ENCODE results near the gene GDPD3.

GDPD3 gene

DNA sequence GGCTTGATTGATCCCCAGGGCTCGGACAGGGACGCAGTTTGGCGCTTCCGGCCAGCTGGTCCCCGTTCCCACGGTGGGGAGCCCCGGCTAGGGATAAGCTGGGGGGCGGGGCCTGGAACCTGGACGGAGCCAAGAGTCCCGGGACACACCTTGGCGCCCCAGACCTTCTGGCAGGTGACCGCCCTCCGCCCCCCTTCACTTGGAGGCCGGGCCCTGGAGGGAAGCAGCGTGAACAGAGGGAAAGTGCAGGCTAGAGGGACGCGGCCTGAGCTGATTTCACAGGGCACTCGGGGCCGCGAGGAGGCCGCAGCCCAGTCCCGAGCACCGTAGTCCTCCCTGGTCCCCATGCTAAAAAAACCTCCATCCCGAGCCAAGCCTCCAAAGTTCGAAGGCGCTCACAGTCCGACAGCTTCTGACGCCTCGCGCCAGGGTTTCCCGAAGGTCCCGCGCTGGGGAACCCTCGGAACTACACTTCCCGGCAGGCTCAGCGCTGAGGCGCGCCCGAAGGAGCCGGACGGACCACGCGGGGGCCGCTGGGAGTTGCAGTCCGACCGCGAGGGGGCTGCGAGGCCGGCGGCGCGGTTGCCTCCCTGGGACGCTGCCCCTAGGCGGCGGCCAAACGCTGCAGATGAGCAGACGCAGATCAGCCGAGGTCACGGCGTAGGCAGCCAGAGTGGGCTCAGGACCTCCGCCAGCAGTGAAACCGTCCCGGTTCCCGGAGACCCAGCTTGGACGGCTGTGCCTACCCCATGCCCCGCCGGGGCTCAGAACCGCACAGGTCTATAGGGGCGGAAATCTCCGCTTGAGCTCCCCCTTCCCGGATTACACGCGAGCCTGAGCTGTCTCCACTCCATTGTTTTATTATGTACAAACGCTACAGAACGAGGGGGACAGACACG lies 21.6 kb downstream of the GDPD3 start, which contains the start of gene TBX6:
TSS of gene TBX6 (minus strand) at position 451 of the 899 bp plus-strand sequence. CDS start 731 bp downstream, outside the sequence.
- Histone ChIP-seq H3K4me3 (ENCODE audit: low read depth, low read length) (peak within 1 kb of the TSS; percentile 62), H3K27ac (no peak within 1 kb of the TSS), H3K27me3 (replicated peaks) (no peaks in the 10 kb centered on the region), H3K36me3 (replicated peaks) (no peaks in the 10 kb centered on the region)
- DNase-seq = peak; percentile 82
- in situ Hi-C loops (cut with HindIII; ENCODE audit: low pct_ligation_motif_present, low sequenced_read_pairs) = no loop called here
- TF ChIP-seq, protein P1, sequence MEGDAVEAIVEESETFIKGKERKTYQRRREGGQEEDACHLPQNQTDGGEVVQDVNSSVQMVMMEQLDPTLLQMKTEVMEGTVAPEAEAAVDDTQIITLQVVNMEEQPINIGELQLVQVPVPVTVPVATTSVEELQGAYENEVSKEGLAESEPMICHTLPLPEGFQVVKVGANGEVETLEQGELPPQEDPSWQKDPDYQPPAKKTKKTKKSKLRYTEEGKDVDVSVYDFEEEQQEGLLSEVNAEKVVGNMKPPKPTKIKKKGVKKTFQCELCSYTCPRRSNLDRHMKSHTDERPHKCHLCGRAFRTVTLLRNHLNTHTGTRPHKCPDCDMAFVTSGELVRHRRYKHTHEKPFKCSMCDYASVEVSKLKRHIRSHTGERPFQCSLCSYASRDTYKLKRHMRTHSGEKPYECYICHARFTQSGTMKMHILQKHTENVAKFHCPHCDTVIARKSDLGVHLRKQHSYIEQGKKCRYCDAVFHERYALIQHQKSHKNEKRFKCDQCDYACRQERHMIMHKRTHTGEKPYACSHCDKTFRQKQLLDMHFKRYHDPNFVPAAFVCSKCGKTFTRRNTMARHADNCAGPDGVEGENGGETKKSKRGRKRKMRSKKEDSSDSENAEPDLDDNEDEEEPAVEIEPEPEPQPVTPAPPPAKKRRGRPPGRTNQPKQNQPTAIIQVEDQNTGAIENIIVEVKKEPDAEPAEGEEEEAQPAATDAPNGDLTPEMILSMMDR (IDR thresholded peaks at IDR 0.05; ENCODE audit: low read depth, low read length, missing control alignments) = peak; percentile 69

DNA sequence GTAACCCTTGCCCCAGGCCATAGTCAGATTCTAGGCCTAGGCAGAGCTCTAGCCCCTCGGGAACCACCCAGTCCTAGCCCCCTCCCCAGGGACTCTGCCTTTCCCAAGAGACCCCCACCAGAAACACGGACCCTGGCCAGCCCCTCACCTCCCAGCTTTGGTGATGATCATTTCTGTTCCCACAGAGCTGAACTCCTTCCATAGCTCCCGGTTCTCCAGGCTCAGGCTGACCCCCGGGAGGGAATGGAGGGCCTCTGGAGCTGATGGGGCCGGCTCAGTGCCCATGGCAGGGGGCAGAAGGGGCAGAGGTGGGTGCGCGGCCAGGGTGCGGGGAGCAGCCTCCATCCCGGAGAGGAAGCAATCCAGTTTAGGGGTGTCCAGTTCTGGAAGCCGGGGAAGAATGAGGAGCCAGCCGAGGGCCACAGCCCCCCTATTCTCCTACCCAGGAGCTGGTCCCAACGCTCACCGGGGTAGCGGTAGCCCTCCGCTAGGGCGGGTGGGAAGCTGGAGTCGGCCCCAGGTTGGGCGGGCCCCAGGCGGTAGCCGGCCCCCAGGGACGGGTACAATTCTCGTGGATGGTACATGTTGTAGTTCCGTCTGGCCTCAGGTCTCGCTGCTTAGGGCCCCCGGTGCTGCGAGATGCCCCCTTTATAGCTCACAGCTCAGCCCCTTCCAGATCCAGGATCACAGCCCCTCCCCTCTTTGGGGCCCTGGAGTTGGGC lies 22.6 kb downstream of the GDPD3 start:
- TF ChIP-seq, protein P1 (IDR thresholded peaks at IDR 0.05; ENCODE audit: low read depth, low read length, missing control alignments) = no peak
- no peak for DNase-seq
- H3K27me3 ChIP-seq (replicated peaks) = no peaks in the 10 kb centered on the region
- H3K27ac ChIP-seq = no peak overlapping the region
- H3K36me3 ChIP-seq (replicated peaks) = peaks cover under 1% of the 10 kb centered on the region
- no peak overlapping the region for H3K4me3 ChIP-seq (ENCODE audit: low read depth, low read length)
- in situ Hi-C loops (cut with HindIII; ENCODE audit: low pct_ligation_motif_present, low sequenced_read_pairs) = no loop called here

DNA sequence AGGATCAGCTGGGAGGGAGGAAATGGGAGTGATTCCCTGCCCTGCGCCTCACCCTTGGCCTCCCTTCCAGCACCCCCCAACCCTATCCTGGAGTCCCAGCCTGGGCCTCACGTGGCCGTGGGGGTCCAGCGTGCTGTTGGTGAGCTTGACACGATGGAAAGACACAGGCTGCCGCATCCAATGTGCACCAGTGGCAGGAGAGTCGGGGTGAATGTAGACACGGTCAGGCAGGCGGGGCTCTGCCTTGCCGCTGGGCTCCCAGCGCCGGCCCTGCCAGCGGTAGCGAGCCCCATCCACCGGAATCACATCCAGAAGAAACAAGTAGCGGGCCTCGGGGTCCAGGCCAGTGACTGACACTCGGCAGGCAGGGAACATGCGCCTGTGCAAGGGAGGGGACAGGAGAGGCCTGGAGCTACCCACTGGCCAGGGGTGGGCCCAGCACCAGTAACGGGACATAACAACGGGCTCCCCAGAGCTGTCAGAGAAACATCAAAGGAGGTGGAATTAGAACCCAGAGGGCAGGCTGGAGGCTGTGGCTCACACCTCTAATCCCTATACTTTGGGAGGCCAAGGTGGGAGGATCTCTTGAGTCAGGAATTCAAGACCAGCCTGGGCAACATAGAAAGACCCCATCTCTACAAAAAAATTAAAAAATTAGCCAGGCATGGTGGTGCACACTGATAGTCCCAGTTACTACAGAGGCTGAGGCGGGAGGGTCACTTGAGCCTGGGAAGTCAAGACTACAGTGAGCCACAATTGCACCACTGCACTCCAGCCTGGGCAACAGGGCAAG lies 24.3 kb downstream of the GDPD3 start:
- no peak overlapping the region for H3K27ac ChIP-seq
- in situ Hi-C loops (cut with HindIII; ENCODE audit: low pct_ligation_motif_present, low sequenced_read_pairs) = no loop called here
- no peak for DNase-seq
- H3K36me3 ChIP-seq (replicated peaks) = peaks cover 16% of the 10 kb centered on the region
- H3K27me3 ChIP-seq (replicated peaks) = no peaks in the 10 kb centered on the region
- TF ChIP-seq, protein P1 (IDR thresholded peaks at IDR 0.05; ENCODE audit: low read depth, low read length, missing control alignments) = no peak
- no peak overlapping the region for H3K4me3 ChIP-seq (ENCODE audit: low read depth, low read length)

DNA sequence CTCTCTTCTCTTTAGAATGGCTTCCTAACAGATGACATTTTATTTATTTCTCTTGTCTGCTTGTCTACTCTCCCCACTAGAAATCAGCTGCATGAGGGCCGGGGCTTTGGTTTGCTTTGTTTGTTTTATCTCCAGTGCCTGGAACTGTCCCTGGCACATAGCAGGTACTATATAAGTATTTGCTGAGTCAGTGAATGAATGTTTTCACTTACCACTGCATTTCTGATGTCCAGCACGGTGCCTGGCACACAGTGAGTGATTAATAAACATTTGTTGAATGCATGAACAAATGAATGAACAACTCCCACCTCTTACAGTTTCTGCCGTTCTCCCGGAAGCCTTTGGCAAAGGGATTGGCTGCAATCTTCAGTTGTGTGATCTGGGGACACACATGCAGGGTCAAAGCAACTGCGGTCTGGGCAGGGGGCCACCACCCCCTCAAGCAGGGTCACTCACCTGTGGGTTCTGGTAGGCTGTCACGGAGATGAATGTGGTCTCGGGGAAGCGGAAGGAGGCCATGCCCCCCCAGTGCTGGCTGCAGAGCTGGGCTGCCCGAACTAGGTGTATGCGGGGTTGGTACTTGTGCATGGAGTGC lies 25.0 kb downstream of the GDPD3 start:
- TF ChIP-seq, protein P1 (IDR thresholded peaks at IDR 0.05; ENCODE audit: low read depth, low read length, missing control alignments) = no peak
- Histone ChIP-seq H3K4me3 (ENCODE audit: low read depth, low read length) (no peak overlapping the region), H3K27ac (no peak overlapping the region), H3K27me3 (replicated peaks) (no peaks in the 10 kb centered on the region), H3K36me3 (replicated peaks) (peaks cover 23% of the 10 kb centered on the region)
- no peak for DNase-seq
- in situ Hi-C loops (cut with HindIII; ENCODE audit: low pct_ligation_motif_present, low sequenced_read_pairs) = no loop called here

DNA sequence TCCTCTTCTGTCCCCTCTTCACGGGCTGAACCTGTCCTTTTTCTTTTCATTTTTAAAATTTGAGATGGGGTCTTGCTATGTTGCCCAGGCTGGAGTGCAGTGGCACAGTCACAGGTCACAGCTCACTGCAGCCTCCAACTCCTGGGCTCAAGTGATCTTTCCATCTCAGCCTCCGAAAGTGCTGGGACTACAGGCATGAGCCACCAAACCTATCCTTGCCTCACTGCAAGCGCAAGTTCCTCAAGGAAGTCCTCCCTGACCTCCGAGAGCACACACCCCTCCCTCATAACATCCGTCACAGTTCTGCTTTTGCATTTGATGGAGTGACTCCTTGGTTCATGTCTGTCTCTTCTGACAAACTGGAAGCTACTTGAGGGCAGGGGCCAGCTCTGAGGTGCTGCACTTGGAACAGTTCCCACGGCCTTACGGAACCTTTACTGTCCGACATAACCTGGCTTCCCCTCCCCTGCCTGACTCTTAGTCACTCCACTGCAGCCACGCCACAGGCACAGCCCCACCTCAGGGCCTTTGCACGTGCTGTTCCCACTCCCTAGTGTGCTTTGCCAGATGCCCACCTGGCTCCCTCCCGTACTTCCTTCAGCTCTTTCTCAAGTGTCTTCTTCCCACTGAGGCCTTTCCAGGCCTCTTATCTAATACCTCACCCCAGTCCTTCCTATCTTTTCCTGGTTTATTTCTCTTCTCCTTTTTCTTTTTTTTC lies 26.0 kb downstream of the GDPD3 start:
- no peak overlapping the region for H3K4me3 ChIP-seq (ENCODE audit: low read depth, low read length)
- H3K36me3 ChIP-seq (replicated peaks) = peaks cover 33% of the 10 kb centered on the region
- H3K27me3 ChIP-seq (replicated peaks) = no peaks in the 10 kb centered on the region
- TF ChIP-seq, protein P1 (IDR thresholded peaks at IDR 0.05; ENCODE audit: low read depth, low read length, missing control alignments) = no peak
- no peak for DNase-seq
- in situ Hi-C loops (cut with HindIII; ENCODE audit: low pct_ligation_motif_present, low sequenced_read_pairs) = no loop called here
- no peak overlapping the region for H3K27ac ChIP-seq

Data from brain microvascular endothelial cell (primary cell).